GM19043 (cell line): ENCODE results near the gene NDRG2.

ENCODE experiments used
- ATAC-seq: cut with Tn5 transposase; IDR thresholded peaks from one replicate; pipeline ENCODE4 v1.9.1; 2021; ENCODE audit warnings: low read depth; ENCODE audit not compliant: unreplicated experiment

NDRG2 gene

DNA sequence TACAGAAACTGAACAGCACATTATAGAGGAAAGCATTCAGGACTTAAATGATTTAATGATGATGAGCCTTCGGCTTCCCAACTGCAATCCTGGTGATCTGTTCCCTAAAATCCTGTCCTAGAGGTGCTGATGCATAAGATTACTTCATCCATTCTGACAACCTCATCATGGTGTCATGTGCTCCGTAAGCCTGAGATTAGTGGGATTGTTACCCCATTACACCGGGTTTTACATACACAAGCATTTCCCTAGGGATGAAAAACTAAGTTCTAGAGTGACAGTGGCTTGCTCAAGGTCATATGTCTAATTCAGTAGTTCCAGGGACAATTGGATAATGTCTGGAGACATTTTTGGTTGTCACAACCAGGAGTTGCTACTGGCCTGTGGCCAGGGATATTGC, 12.3 kb upstream of the NDRG2 start:
- no peak for ATAC-seq

DNA sequence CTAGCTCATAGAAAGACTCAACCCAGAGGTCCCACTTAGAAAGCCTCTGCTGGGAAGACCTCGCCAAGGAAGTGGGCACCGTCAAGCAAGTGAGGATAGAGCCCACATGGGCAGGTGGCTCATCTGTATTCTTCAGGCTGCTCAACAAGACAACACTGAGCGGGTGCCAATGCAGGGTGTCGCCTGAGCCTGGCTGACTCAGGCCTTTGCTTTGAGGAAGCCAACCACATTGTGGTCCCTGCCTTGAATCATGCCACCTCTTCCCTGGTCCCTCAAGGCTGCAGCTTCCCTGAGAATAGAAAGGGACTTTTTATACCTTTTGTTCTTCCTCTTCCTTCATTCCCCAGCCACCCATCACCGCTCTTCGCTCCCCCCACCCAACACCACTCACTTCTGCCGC, 11.9 kb upstream of the NDRG2 start:
- no peak for ATAC-seq

DNA sequence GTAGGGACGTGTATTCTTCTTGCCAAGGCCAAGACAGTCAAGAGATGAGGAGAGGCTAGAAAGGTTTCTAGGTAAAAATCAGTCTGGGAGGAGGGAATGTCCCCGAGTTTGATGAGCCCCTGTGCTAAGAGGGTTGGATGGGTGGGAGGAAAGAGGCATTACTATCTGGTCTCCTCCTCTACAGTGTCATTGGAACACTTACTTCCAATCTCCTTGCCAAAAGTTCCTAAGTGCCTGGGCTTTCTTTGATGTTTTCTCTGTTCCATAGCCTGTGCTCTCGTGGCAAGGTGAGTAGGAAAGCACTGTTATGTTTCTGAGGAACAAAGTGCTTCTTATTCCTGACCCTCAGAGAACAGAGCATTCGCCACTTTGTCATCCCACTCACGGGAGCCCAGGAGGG, 9.8 kb upstream of the NDRG2 start, which contains the start of gene RNASE13:
RNASE13 (minus strand) TSS at position 101 of the 400 bp plus-strand sequence. CDS start 519 bp downstream, outside the sequence.
- no peak for ATAC-seq

GRCh38 chr14:21033133-21033698, 8.4 kb upstream of the NDRG2 start:
- ATAC-seq: no peak

- no peak for ATAC-seq
Observed at GRCh38 chr14:21032326-21033132, 7.7 kb upstream of the NDRG2 start.

- no peak for ATAC-seq
Observed at GRCh38 chr14:21030531-21030930, 5.7 kb upstream of the NDRG2 start.

- ATAC-seq: no peak
Observed at GRCh38 chr14:21029917-21030316, 5.1 kb upstream of the NDRG2 start, which contains the start of gene TPPP2. Gene TPPP2, plus strand, starts transcription at chr14:21030217. Its CDS starts 365 bp downstream, at chr14:21030582.

- no peak for ATAC-seq
Observed at GRCh38 chr14:21026988-21027315, 2.1 kb upstream of the NDRG2 start.

- no peak for ATAC-seq
Observed at GRCh38 chr14:21026274-21026987, 1.6 kb upstream of the NDRG2 start.

- no peak for ATAC-seq
Observed at GRCh38 chr14:21025371-21026273, 761 bp upstream of the NDRG2 start.

DNA sequence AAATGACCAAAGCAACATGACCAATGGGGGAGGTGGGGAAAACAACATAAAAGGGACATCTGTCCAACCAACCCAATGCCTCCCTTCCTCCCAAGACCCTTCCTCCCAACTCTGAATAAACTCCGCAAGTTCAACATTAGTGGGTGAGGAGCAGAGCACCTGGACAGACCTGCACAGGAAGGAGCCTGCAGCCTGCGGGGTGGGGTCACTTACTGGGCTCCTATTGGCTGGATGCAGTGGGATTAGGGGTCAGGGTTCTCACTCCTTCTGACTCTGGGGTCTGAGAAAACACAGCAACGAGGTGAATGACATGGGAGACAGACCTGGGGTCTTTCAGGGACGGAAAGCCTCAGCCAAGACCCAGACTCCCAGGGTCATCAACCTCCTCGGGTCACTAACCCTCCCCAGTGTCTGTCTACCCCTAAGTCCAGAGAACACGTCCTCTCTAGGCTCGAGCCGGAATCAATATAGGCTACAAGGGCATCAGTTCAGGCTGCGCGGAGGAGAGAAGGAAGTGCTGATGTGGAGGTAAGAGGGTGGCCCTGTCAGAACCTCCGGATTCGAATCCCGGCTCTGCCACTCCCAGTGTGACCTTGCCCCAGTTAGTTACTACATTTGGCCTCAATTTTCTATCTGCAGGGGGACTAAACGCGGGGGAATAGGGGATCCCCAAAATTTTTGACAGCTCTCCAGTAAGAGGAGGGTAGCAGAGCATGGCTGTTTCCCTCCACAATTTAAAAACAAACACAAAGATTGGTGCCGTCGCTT, 860 bp downstream of the NDRG2 start:
- ATAC-seq: no peak

DNA sequence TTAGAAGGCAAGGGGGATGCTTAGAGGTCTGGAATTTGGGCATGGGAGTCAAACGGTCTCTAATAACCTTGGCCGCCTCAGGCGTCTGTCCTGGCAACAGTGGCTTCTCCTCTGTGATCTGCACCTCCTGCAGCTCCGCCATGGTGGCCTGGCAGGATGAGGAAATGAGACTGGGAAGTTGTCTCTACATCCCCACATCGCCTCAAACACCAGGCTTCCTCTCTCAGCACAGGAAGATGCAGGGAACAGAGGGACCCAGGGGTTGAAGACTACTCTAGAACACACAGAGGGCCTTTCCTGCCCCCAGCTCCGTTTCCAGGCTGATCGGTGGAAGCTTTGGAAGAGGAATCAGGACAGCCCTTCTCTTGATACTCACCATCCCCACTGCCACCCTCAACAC, 1.7 kb downstream of the NDRG2 start:
- no peak for ATAC-seq

DNA sequence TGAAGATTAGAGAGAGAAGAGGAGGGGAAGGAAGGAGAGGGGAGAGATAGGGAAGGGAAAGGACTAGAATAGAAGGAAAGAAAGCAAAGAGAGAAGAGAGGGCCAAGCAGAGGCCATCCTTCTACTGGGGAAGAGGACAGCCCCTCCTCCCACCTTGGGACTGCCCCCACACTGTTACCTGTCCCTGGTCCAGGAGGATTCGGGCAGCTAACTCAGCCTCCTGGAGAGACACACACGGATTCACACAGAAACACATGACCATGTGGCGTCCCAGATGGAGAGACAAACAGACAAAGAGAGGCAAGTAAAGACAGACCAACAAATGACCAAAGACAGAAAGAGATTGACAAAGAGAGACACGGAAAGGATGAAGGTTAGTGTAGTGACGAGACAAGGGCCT, 2.2 kb downstream of the NDRG2 start:
- ATAC-seq: no peak

- no peak for ATAC-seq
Observed at GRCh38 chr14:21020977-21021545, 3.8 kb downstream of the NDRG2 start.

GRCh38 chr14:21019366-21019765, 5.5 kb downstream of the NDRG2 start:
- ATAC-seq: no peak

DNA sequence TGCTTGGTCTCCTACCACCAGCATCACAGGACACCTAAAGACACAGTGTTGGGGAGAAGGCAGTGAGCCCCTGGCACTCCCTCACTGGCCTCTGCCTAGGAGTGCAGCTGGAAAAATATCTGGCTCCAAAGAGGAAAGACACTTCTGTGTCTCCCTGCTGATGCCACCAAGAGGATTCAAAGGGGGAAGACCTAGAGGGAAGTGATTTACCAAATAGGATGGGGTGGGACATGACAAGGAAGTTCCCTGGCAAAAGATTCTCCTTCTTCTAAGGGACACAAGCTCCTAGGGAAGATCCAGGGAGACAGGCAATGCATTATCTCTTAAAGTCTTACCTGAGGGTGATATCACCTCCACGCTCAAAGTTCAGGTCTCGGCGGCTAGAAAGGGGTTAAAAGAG, 6.1 kb downstream of the NDRG2 start:
- no peak for ATAC-seq

DNA sequence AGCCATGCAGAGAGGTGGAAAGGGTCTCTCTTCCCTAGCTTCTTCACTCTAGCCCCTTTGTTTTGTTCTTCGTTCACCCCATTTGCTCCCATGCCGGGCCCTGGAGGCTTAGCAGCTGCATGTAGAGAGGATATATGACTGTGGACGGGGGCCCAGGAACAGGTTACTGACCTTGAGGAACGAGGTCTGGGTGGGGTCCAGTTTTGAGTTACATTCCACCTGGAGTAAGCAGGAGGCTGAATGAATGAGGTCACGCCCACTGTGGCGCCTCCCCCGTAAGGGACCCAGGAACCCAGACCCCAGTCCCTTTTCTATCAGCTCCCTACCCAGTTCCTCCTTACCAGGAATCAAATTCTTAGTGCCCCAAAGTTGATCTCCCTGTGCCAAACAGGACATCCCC, 6.6 kb downstream of the NDRG2 start:
- ATAC-seq: no peak

DNA sequence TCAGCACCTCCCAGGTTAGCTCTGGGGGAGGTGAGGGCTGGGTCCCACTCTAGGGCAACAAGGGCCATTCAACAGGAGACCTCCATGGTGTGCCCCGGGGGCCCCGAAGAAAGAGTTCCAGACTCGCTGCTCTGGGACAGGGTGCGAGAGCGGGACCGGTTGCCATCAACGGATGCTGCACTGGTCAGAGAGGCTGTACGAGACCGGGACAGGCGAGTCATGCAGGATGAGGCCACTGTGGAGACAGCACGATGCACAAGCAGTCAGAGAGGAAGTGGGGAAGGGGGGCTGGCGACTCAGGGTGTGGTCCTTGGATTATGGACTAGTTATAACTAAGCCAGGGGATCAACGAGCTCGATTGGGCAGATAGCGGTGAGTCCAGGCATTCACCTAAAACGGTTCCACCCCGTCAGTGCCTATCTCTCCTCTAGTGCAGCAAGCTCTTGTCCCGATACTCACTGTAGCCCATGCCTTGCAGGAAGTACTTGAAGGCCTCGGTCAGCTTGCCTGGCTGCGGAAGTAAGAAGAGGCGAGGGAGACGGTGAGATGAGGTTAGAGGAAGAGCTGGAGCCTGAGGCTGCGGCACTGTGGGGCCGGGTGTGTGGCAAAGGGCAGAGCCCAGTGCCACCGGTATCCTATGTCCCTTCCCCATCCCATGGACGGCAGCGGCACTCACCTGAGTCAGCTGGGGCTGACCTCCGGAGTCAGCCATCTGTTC, 7.2 kb downstream of the NDRG2 start:
- ATAC-seq: no peak
